SK-N-SH treated with all-trans-retinoic acid at 6 μM for 48 hours (cell line): ENCODE data around the gene MOB1A.

ENCODE experiments used
- ZC3H10 ChIP-seq: fragments of 250-450 bp; sonication (Bioruptor Pico); IDR thresholded peaks from 2 replicates; pipeline ENCODE4 v1.5.1; 2021; ENCODE audit warnings: mild to moderate bottlenecking, moderate library complexity
- ZNF565 ChIP-seq: fragments of 450-650 bp; formaldehyde crosslinking; conservative IDR thresholded peaks from 2 replicates; pipeline ENCODE4 v1.5.0; 2020; ENCODE audit warnings: low read depth, mild to moderate bottlenecking, moderate library complexity

DNA sequence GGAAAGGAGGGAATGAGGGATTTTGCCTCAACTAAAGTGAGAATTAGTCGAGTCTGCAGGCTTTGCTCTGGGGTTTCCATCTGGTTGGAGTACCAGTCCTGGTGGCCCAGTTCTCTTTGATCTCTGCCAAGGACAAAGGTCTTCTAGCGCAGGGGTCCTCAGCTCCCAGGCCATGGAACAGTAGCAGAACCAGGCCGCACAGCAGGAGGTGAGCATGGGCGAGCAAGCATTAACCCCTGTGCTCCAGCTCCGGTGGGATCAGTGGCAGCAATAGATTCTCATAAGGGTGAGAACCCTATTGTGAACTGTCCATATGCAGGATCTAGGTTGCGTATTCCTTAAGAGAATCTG, 43.6 kb upstream of the MOB1A start:
- TF ChIP-seq ZC3H10 (CRISPR knock-in tag) (no peak), ZNF565 (CRISPR knock-in tag) (no peak)
